GM18502 (cell line): ENCODE results near the gene LPA.
"Not testable (repeated sequence)": the region's sequence is repeated elsewhere in the genome, so short reads cannot be mapped to it uniquely, and the experiment has no call there.

ENCODE experiments used
- ATAC-seq: cut with Tn5 transposase; IDR thresholded peaks from one replicate; pipeline ENCODE4 v1.9.1; 2021; ENCODE audit warnings: mild to moderate bottlenecking; ENCODE audit not compliant: unreplicated experiment, poor library complexity

LPA gene, protein sequence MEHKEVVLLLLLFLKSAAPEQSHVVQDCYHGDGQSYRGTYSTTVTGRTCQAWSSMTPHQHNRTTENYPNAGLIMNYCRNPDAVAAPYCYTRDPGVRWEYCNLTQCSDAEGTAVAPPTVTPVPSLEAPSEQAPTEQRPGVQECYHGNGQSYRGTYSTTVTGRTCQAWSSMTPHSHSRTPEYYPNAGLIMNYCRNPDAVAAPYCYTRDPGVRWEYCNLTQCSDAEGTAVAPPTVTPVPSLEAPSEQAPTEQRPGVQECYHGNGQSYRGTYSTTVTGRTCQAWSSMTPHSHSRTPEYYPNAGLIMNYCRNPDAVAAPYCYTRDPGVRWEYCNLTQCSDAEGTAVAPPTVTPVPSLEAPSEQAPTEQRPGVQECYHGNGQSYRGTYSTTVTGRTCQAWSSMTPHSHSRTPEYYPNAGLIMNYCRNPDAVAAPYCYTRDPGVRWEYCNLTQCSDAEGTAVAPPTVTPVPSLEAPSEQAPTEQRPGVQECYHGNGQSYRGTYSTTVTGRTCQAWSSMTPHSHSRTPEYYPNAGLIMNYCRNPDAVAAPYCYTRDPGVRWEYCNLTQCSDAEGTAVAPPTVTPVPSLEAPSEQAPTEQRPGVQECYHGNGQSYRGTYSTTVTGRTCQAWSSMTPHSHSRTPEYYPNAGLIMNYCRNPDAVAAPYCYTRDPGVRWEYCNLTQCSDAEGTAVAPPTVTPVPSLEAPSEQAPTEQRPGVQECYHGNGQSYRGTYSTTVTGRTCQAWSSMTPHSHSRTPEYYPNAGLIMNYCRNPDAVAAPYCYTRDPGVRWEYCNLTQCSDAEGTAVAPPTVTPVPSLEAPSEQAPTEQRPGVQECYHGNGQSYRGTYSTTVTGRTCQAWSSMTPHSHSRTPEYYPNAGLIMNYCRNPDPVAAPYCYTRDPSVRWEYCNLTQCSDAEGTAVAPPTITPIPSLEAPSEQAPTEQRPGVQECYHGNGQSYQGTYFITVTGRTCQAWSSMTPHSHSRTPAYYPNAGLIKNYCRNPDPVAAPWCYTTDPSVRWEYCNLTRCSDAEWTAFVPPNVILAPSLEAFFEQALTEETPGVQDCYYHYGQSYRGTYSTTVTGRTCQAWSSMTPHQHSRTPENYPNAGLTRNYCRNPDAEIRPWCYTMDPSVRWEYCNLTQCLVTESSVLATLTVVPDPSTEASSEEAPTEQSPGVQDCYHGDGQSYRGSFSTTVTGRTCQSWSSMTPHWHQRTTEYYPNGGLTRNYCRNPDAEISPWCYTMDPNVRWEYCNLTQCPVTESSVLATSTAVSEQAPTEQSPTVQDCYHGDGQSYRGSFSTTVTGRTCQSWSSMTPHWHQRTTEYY (N-terminal part only)

DNA sequence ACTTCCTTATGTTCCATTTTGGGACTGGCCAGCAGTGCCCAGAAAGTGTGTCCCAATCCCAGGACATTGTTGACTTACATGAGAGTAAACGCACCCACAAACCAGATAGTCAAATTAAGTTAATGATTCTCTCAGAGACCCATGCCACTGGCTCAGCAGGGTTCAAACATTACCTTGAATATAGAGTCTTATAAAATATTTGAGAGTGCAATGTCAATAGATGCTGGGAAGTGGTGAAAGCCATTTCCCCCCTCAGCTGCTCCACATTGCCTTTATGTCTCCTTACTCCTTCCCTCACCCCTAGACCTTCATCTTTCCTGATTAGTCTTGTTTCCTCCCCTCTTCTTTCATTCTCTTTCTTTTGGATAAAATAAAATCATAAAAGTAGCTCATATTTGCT is at the start of gene LPA:
Gene LPA (minus strand): TSS at position 78 of the 400 bp plus-strand sequence. CDS start 61 bp downstream, at position 17.
- not testable (repeated sequence) for ATAC-seq

DNA sequence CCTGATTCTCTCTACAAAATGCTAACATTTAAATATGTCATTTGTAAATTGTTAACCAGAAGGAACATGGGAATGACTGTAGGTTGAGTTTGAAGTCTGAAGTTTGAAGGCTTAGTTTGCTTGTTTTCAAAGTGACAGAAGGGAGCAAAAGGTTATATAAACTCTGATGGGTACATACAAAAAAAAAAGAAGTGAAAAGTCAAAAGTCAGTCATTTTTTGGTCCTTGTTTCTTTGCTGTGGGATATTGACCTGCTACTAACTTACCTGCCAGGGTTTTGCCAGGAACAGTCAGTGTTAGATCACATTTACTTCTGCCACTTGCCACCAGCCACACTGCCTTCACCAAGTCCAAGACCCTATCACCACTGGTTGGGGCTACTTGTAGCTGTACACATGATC is 44.9 kb upstream of the LPA start:
- not testable (repeated sequence) for ATAC-seq

DNA sequence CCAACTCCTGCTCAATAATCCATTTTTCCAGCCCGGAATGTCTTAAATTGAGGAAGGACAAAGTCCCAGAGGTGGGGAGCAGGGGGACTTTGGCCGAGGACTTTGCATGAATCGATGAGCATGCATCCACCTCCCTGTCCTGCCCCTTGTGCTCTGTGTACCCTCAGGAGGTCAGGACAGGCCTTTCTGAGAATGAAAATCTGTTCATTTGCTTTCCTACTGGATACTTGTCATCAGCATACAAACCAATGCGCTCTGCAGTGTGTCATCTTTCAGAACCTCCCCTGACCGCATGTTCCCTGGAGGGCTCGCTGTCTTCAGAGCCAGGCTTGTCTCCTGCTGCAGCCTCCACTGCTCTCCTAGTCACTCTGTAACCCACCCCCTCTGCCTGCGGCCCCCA is 40.6 kb upstream of the LPA start:
- not testable (repeated sequence) for ATAC-seq

- ATAC-seq = not testable (repeated sequence)
Measured at GRCh38 chr6:160701918-160702680, 38.0 kb upstream of the LPA start, which contains the start of gene PLG. Gene PLG (plus strand): TSS chr6:160702244. CDS start chr6:160702305, 61 bp downstream.

DNA sequence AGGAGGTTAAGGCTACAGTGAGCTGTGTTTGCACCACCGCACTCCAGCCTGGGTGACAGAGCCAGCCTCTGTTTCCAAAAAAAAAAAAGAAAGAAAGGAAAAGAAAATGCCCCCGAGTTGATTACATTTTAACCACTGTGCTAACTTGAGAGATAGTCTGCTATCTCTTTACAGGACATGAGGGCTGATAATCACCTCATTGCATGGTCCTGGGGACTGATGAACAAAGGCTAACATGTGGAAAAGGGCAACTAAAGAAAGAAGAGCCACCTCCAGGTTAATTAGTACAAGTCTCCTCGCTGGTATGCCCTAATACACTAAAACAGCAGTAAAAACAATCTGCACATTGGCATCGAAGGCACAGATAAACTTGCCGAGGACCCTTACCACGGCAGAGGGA is 33.8 kb upstream of the LPA start:
- ATAC-seq = no peak

DNA sequence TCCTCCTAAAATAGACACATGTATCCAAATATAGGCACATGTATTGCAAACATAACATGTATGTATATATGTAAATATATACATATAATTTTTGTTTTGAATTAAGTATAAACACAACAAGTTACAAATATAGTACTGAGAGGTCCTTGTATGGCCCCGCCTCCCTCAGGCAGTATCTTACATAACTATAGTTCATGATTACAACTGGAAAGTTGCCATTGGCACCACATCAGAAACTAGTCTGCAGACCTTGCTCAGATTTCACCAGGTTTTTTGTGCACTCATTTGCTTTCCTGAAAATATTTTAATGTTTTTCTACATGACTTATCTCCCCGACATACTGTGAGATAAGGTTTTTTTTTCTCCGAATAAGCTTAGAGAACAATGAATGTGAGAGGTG is 32.8 kb upstream of the LPA start:
- ATAC-seq = not testable (repeated sequence)

- not testable (repeated sequence) for ATAC-seq
Measured at GRCh38 chr6:160695622-160696021, 31.5 kb upstream of the LPA start.

DNA sequence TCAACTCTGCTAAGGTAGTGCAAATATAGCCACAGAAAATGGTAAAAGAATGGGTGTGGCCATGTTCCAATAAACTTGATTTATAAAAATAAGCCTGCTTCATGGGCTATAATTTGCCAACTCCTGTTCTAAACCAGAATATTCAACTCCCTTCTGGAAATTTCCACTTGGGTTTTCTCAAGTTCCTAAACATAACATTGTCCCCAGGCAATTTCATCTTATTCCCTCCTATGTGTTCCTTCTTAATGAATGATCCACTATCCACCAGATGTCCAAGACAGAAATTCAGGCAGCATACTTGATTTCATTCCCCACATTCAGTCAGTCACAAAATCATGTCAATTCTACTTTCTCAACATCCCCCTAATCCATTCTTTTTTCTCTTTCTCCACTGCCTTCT is 30.9 kb upstream of the LPA start:
- not testable (repeated sequence) for ATAC-seq

- ATAC-seq = no peak
Measured at GRCh38 chr6:160692369-160692959, 28.4 kb upstream of the LPA start.

- ATAC-seq = no peak
Measured at GRCh38 chr6:160691617-160692016, 27.5 kb upstream of the LPA start.

GRCh38 chr6:160690458-160690857 is 26.4 kb upstream of the LPA start:
- ATAC-seq = no peak

DNA sequence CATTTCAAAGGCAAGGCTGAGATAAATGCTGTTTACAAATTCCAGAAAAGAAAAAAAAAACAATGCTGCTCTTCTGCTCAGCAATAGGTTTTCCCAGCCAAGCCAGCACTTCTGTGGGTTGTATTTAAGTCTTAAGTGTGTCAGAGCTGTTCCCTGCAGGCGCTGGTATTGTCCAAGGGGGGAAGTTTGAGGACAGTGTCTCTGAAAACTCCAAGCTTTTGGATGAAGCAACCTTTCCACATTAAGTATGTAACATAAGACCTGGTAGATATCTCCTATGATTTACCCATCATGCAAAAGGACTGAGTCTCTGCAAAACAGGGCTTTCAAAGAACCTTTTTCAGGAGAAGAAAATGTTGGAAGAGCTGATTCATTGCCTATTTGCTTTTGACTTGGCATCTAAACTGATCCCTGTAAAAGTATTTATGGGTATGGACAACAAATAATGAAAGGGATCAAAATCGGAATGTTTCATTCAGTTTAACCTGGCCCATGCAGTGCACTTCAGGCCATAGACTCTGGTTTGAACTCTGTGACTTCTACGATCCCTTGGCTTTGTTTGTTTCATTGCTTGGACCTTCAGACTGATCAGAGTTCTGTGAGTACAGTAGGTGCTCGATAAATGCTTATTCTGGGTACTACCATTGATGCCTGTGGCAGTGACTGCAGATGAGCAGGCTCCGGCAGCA is 21.8 kb upstream of the LPA start:
- ATAC-seq = no peak

GRCh38 chr6:160685101-160685761 is 21.2 kb upstream of the LPA start:
- not testable (repeated sequence) for ATAC-seq

GRCh38 chr6:160679402-160679769 is 15.3 kb upstream of the LPA start:
- ATAC-seq = no peak

DNA sequence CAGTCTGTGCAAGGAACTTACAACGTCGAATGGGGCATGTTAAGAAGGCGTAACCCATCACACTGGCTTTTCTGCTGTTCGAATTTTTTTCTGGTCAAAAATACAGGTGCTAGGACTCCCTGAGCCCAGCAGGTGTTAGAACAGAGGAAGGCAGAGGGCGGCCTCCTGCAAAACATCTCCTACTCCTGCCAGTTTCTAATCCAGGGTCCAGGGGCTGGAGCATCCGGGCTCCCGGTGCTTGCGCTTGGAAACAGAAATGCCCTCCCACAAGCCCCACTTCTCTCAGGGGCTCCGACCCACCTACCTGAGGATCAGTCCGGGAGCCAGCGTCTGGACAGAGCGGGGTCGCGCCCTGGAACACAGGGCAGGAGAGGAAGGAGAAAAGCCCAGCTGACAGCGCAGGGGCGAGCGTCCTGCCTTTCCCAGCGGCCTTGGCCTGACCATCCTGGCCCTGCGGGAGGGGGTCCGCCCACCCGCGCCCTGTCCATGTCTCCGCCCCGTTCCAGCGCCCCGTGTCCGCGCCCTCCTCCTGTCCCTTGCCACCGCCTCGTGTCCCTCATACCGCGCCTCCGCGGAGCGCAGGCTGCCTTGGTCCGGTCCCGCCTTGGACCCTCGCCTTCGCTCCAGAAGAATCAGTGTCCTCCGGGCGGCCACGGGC is 14.8 kb upstream of the LPA start:
- no peak for ATAC-seq

- ATAC-seq = no peak
Measured at GRCh38 chr6:160678230-160678629, 14.2 kb upstream of the LPA start.

GRCh38 chr6:160676418-160676817 is 12.3 kb upstream of the LPA start:
- ATAC-seq = not testable (repeated sequence)

- no peak for ATAC-seq
Measured at GRCh38 chr6:160668589-160668988, 4.5 kb upstream of the LPA start.
